Spleen (tissue), 7 donors: ENCODE measurements around the gene PINLYP.

Experiments
- CTCF ChIP-seq, 11 experiments: fragments of 200-600 bp in 7 of 11; fragments of 450-650 bp in 4 of 11; sonication (generic) in 4 of 11; IDR thresholded peaks in 8 of 11; conservative IDR thresholded peaks in 3 of 11; 1 replicate in 7 of 11; 2 replicates in 4 of 11; pipeline versions ENCODE4 v1.4.0 to v1.8.0; 2016 to 2021; ENCODE audit warnings: antibody characterized with exemption in 11 of 11, inconsistent platforms in 4 of 11, mild to moderate bottlenecking in 1 of 11
- POLR2AphosphoS5 ChIP-seq, 3 donors: sonication (generic); formaldehyde crosslinking; IDR thresholded peaks; one replicate each; pipeline ENCODE4 v1.5.1; 2017; ENCODE audit warnings: antibody characterized with exemption in 3 of 3
- donor health status: DM: no; HTN: no; CAD: no; lungs with moderate emphysema.
- donor health status: DM: no; HTN: no; CAD: no.
- donor health status: DM: no; HTN: no; CAD: no.

- TF ChIP-seq CTCF (IDR thresholded peaks at IDR 0.05 in 8 of 11, conservative IDR thresholded peaks at IDR 0.05 in 3 of 11), result no peak
- no peak for TF ChIP-seq POLR2AphosphoS5 (IDR thresholded peaks at IDR 0.05)
Measured at GRCh38 chr19:43620061-43621001, 44.7 kb downstream of the PINLYP start.
